ENCODE measurements around the gene AMY2A. TPM values are rescaled to one million over a fixed set of nuclear protein-coding genes. Genes with fewer than 3 reads are reported as not detected.

The AMY2A gene
- not detected in 2 replicates for total RNA-seq

DNA sequence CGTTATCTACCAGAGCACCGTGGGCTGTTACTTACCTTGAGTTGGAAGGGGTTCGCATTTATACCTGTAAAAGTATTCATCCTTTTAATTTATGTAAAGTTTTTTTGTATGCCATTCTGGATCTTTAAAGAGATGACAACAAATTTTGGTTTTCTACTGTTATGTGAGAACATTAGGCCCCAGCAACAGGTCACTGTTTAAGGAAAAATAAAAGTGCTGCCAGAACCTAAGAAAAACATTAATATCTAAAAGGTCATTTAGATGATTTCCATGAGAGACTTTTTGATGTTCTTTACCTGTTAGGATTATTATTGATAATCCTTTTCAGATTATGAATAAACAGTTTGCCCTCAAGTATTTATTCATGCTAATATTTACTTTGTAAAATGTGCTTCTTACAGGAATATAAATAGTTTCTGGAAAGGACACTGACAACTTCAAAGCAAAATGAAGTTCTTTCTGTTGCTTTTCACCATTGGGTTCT, at the start of gene AMY2A:
AMY2A (plus strand) TSS at position 434 of the 484 bp plus-strand sequence; CDS start at position 448, 14 bp downstream.

DNA sequence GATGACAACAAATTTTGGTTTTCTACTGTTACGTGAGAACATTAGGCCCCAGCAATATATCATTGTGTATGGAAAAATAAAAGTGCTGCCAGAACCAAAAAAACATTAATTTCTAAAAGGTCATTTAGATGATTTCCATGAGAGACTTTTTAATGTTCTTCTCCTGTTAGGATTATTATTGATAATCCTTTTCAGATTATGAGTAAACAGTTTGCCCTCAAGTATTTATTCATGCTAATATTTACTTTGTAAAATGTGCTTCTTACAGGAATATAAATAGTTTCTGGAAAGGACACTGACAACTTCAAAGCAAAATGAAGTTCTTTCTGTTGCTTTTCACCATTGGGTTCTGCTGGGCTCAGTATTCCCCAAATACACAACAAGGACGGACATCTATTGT, 45.9 kb upstream of the AMY2A start, which contains the start of gene AMY2B:
AMY2B (plus strand) TSS at position 301 of the 400 bp plus-strand sequence; CDS start at position 315, 14 bp downstream.

DNA sequence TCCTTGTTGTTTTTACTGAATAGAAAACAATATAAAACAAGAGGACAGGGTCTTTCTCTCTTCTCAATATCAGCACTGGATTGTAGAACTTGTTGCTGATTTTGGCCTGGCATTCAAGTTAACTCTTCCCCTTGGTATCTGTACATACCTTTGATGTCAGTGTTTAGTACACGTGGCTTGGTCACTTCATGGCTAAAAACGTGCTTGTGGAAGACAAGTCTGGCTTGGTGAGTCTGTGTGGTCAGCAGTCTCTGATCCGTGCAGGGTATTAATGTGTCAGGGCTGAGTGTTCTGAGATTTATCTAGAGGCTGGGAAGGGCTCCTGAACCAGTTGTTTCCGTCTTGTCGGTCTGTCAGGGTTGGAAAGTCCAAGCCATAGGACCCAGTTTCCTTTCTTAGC, 38.2 kb downstream of the AMY2A start, which contains the start of gene AMY1A:
AMY1A (plus strand) TSS at position 301 of the 400 bp plus-strand sequence. CDS start 571 bp downstream, outside the sequence.

Other genes with a start within 250 kb of the AMY2A start
- 3.1 and 4.2 TPM in 2 replicates for gene RNPC3, start 91.7 kb upstream of the AMY2A start, total RNA-seq
- 1.9 and 2.7 TPM in 2 replicates for gene AMY2B, start 45.8 kb upstream of the AMY2A start, total RNA-seq
- gene AMY1A, start 38.3 kb downstream of the AMY2A start, total RNA-seq = not detected in 2 replicates
- gene AMY1B, start 78.8 kb downstream of the AMY2A start, total RNA-seq = not detected in 2 replicates
- gene AMY1C, start 132.5 kb downstream of the AMY2A start, total RNA-seq = not detected in 2 replicates

Measured in smooth muscle cell of the pulmonary artery (primary cell).